Transverse colon (tissue), 4 donors: ENCODE data around the gene KCNK10. TPM values are rescaled to one million over a fixed set of nuclear protein-coding genes. Genes with fewer than 3 reads are reported as not detected.

Experiments
- DNase-seq: peaks from one replicate; pipeline ENCODE4 v3.0.0-alpha.2; 2019
- H3K27ac ChIP-seq, 4 donors: fragments of 200-600 bp; sonication (generic); 2 replicates each; pipeline ENCODE4 v1.5.1; 2016 to 2018; ENCODE audit warnings: inconsistent platforms in 4 of 4
- H3K27me3 ChIP-seq: fragments of 200-600 bp; sonication (generic); 2 replicates; pipeline ENCODE4 v1.5.1; 2017; ENCODE audit warnings: inconsistent platforms
- H3K36me3 ChIP-seq, 4 donors: fragments of 200-600 bp; sonication (generic); 2 replicates each; pipeline ENCODE4 v1.5.1; 2017 to 2019; ENCODE audit warnings: inconsistent platforms in 4 of 4
- H3K4me1 ChIP-seq, 4 donors: fragments of 200-600 bp; sonication (generic); 2 replicates each; pipeline ENCODE4 v1.5.1; 2017 to 2020; ENCODE audit warnings: inconsistent platforms in 4 of 4
- H3K4me3 ChIP-seq, 4 donors: fragments of 200-600 bp; sonication (generic); 1 replicate in 1 of 4; 2 replicates in 3 of 4; pipeline versions ENCODE4 v1.5.1 to v1.6.1; 2017 to 2019; ENCODE audit warnings: inconsistent platforms in 4 of 4
- H3K9me3 ChIP-seq, 2 donors: fragments of 200-600 bp; sonication (generic); 2 replicates each; pipeline ENCODE4 v1.5.1; 2017 to 2019; ENCODE audit warnings: inconsistent platforms in 2 of 2
- EP300 ChIP-seq: sonication (generic); formaldehyde crosslinking; IDR thresholded peaks from one replicate; pipeline ENCODE4 v1.6.1; 2017; ENCODE audit warnings: antibody characterized with exemption, low read depth
- POLR2A ChIP-seq: fragments of 450-650 bp; IDR thresholded peaks from one replicate; pipeline ENCODE4 v1.6.1; 2016; ENCODE audit warnings: antibody characterized with exemption, mild to moderate bottlenecking, moderate library complexity
- POLR2AphosphoS5 ChIP-seq, 3 donors: sonication (generic); formaldehyde crosslinking; IDR thresholded peaks; one replicate each; pipeline ENCODE4 v1.6.1; 2016; ENCODE audit warnings: antibody characterized with exemption in 3 of 3
- WGBS, 2 donors: methylation state at CpG; one replicate each; pipeline ENCODE4 v1.1.5; 2018; ENCODE audit warnings: low coverage in 1 of 2; 5-methylcytosine and 5-hydroxymethylcytosine counted together
- in situ Hi-C, 4 donors: fragments of 200-750 bp; cut with MboI; loops; one replicate each; pipeline versions ENCODE4 v1.15.0 to v1.15.1; 2017; ENCODE audit warnings: low sequenced_read_pairs in 3 of 4, low pct_ligation_motif_present in 1 of 4, low pct_unique_long_range_greater_than_20kb in 1 of 4
- intact Hi-C: fragments of 100-400 bp; cut with DNase I; formaldehyde crosslinking; loops from one replicate; pipeline ENCODE4 v1.15.1; 2023; ENCODE audit warnings: low total_unique reads
- total RNA-seq, 4 donors: library from RNA; depleted of rRNA; stranded (reverse); fragments of >200 nt; gene quantifications; one replicate each; pipeline ENCODE4 v1.1.0, GENCODE V29; 2016
- TF ChIP-seq, protein P1 (sequence below), 5 experiments: fragments of 200-600 bp in 3 of 5; fragments of 450-650 bp in 2 of 5; sonication (generic) in 3 of 5; IDR thresholded peaks; 1 replicate in 2 of 5; 2 replicates in 3 of 5; pipeline ENCODE4 v1.5.1; 2016 to 2017; ENCODE audit warnings: antibody characterized with exemption in 5 of 5, inconsistent platforms in 3 of 5, mild to moderate bottlenecking in 2 of 5, moderate library complexity in 1 of 5

KCNK10 gene
- total RNA-seq, 4 donors from 2014 or later: 2.2 to 7.4 (median 3.2) TPM

DNA sequence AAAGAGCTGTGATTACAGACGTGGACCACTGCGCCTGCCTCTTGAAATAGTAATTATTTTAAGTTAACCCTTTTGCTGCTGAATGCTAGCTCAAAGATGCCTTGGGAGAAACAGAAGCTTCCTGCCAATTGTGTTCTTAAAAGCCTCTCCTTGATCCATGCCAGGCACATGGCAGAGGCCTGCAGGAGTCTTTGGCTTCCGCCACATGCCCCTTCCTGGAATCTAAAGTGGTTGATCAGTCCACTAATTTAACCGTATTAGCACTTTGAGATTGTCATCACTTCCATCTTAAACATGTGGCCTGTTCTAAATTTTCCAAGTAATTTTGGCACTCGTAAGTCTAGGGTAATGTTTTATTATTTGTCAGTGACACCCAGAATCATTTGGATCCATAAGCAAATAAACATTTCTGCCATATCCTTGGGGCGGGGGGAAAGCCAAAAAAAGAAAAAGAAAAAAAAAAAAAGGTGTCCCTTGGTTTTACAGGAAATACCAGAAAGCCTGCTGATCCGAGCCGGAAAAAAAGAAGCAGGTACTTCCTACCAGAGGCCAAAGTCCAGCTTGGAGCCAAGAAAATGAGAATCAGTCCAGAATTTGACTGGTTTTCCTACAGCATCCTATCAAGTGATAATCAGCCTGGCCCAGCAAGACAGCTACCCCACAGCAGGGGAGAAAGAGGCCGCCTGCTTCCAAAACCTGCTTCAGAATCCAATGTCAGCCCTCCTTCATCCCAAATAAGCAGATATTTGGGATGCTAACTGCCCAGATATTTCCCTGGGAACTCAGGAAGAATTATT lies 104.8 kb downstream of the KCNK10 start:
- DNase-seq: no peak
- H3K4me3 ChIP-seq: no peak overlapping the region
- no peaks in the 10 kb centered on the region for H3K36me3 ChIP-seq
- 66 to 72% methylated on average over 2 to 9 of the region's 9 CpGs for WGBS, 2 donors
- H3K27ac ChIP-seq: no peak overlapping the region
- in situ Hi-C loops: no loop called here
- no peaks in the 10 kb centered on the region for H3K27me3 ChIP-seq
- H3K4me1 ChIP-seq: no peaks in the 10 kb centered on the region
- intact Hi-C loops: no loop called here
- no peak for TF ChIP-seq EP300
- H3K9me3 ChIP-seq: peaks cover 0 to 4% of the 10 kb centered on the region in 2 donors

DNA sequence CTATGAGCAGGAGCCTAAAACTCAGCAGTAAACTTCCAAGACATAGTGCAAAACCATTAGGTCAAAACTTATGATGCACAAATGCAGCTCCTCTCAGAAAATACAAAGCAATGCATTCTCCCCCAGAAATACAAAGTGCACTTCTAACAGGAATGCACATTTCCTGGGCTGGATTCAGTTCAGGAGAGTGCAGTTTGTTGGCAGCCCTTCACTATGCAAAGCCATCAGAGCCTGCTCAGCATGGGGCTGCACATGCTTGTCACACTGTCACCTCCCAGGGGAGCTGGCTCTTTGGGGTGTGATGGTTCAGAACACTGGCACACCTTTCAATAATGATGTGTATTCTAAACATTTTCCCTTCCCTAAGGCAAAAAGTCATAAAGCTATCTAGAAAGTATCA lies 110.4 kb downstream of the KCNK10 start:
- intact Hi-C loops (no loop called here), in situ Hi-C loops (no loop called here)
- no peaks in the 10 kb centered on the region for H3K27me3 ChIP-seq
- no peaks in the 10 kb centered on the region for H3K36me3 ChIP-seq
- no peaks in the 10 kb centered on the region for H3K4me1 ChIP-seq
- H3K4me3 ChIP-seq: no peak overlapping the region
- TF ChIP-seq, protein P1, sequence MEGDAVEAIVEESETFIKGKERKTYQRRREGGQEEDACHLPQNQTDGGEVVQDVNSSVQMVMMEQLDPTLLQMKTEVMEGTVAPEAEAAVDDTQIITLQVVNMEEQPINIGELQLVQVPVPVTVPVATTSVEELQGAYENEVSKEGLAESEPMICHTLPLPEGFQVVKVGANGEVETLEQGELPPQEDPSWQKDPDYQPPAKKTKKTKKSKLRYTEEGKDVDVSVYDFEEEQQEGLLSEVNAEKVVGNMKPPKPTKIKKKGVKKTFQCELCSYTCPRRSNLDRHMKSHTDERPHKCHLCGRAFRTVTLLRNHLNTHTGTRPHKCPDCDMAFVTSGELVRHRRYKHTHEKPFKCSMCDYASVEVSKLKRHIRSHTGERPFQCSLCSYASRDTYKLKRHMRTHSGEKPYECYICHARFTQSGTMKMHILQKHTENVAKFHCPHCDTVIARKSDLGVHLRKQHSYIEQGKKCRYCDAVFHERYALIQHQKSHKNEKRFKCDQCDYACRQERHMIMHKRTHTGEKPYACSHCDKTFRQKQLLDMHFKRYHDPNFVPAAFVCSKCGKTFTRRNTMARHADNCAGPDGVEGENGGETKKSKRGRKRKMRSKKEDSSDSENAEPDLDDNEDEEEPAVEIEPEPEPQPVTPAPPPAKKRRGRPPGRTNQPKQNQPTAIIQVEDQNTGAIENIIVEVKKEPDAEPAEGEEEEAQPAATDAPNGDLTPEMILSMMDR (IDR thresholded peaks at IDR 0.05): no peak
- TF ChIP-seq POLR2AphosphoS5 (IDR thresholded peaks at IDR 0.05): no peak
- TF ChIP-seq EP300: no peak
- TF ChIP-seq POLR2A: no peak
- no peak overlapping the region for H3K27ac ChIP-seq
- DNase-seq: no peak
- no peaks in the 10 kb centered on the region for H3K9me3 ChIP-seq

DNA sequence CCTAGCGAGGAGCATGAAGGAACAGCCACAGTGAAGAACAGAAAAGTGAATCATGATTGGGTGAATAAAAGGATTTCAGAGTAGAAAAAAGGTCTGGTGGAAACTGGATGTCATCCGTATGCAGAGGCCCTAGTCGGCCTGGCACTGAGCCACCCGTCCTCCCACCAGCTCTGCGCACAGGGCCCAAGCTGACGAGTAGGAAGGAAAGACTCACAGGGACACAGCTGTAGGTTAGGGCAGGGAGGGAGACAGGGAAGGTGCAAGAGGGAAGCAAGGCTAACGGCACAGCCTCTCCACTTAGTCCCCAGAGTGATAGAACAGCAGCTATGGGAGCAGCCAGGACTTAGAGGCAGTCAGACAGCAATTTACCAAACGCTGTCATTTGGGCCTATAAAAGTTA lies 112.6 kb downstream of the KCNK10 start:
- Histone ChIP-seq H3K36me3 (no peaks in the 10 kb centered on the region), H3K27me3 (no peaks in the 10 kb centered on the region), H3K4me3 (no peak overlapping the region), H3K27ac (no peak overlapping the region), H3K4me1 (no peaks in the 10 kb centered on the region), H3K9me3 (no peaks in the 10 kb centered on the region)
- DNase-seq: no peak
- WGBS, 2 donors: 71% methylated on average over 4 to 8 of the region's 8 CpGs
- TF ChIP-seq, protein P1 (IDR thresholded peaks at IDR 0.05): no peak
- TF ChIP-seq EP300 (no peak), POLR2A (no peak), POLR2AphosphoS5 (IDR thresholded peaks at IDR 0.05) (no peak)
- intact Hi-C loops: no loop called here
- in situ Hi-C loops: no loop called here

DNA sequence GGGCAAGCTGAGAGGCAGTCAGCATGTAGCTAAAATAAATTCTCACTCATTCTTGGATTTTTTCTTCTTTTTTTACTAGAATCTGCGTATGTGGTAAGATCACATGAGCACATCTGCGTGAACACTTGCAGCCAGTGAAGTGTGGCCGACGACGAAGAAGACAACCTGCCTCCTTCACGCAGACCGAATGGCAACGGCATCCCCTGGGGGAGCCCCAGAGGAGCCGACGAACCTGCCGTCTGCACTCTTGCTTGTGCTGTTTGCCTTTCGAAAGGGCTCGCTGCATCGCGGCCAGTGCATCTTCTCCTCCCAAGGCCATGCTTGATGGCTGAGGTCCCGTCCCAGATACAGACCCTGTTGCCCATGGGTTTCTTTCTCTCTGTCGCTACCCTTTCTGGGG lies 113.8 kb downstream of the KCNK10 start:
- no peak for DNase-seq
- 73 to 84% methylated on average over 9 to 17 of the region's 17 CpGs for WGBS, 2 donors
- H3K36me3 ChIP-seq: no peaks in the 10 kb centered on the region
- no peak for TF ChIP-seq EP300
- TF ChIP-seq POLR2AphosphoS5 (IDR thresholded peaks at IDR 0.05): no peak
- TF ChIP-seq, protein P1 (IDR thresholded peaks at IDR 0.05): no peak
- TF ChIP-seq POLR2A: no peak
- H3K27me3 ChIP-seq: no peaks in the 10 kb centered on the region
- H3K4me1 ChIP-seq: peaks cover 0 to 5% (median 0%) of the 10 kb centered on the region in 4 donors
- intact Hi-C loops (no loop called here), in situ Hi-C loops (no loop called here)
- no peak overlapping the region for H3K27ac ChIP-seq
- H3K9me3 ChIP-seq: no peaks in the 10 kb centered on the region
- no peak overlapping the region for H3K4me3 ChIP-seq

DNA sequence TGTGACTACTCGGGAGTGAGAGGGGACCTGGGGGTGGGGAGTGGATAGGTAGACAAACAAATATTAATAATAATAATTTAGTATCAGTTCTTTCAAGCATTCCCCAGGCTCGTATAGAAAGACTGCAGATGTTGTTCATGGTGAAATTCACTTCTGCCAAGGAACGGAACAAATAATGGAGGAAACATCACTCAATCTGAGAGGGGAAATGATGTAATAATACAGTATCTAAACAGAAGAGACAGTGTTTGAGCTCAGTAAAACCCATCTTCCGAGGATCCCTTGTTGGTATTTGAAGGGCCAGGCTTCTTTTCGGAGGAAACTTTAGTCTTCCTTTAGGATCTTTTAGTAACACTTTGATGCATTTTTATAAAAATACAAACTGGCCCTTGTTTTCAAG lies 114.2 kb downstream of the KCNK10 start:
- DNase-seq: no peak
- intact Hi-C loops (no loop called here), in situ Hi-C loops (no loop called here)
- H3K27me3 ChIP-seq: no peaks in the 10 kb centered on the region
- no peaks in the 10 kb centered on the region for H3K36me3 ChIP-seq
- TF ChIP-seq POLR2A (no peak), POLR2AphosphoS5 (IDR thresholded peaks at IDR 0.05) (no peak), EP300 (no peak)
- TF ChIP-seq, protein P1 (IDR thresholded peaks at IDR 0.05): no peak
- WGBS, 2 donors: 52 to 66% methylated on average over 5 of the region's 5 CpGs
- no peaks in the 10 kb centered on the region for H3K9me3 ChIP-seq
- H3K27ac ChIP-seq: no peak overlapping the region
- no peak overlapping the region for H3K4me3 ChIP-seq
- H3K4me1 ChIP-seq: peaks cover 0 to 9% (median 0%) of the 10 kb centered on the region in 4 donors
